HK-2 (cell line): Measurements from ENCODE around the gene CDKN3.

Experiments used
- DNase-seq: peaks from one replicate; pipeline ENCODE4 v3.0.0-alpha.2; 2018; ENCODE audit not compliant: unreplicated experiment

CDKN3 gene, protein sequence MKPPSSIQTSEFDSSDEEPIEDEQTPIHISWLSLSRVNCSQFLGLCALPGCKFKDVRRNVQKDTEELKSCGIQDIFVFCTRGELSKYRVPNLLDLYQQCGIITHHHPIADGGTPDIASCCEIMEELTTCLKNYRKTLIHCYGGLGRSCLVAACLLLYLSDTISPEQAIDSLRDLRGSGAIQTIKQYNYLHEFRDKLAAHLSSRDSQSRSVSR

DNA sequence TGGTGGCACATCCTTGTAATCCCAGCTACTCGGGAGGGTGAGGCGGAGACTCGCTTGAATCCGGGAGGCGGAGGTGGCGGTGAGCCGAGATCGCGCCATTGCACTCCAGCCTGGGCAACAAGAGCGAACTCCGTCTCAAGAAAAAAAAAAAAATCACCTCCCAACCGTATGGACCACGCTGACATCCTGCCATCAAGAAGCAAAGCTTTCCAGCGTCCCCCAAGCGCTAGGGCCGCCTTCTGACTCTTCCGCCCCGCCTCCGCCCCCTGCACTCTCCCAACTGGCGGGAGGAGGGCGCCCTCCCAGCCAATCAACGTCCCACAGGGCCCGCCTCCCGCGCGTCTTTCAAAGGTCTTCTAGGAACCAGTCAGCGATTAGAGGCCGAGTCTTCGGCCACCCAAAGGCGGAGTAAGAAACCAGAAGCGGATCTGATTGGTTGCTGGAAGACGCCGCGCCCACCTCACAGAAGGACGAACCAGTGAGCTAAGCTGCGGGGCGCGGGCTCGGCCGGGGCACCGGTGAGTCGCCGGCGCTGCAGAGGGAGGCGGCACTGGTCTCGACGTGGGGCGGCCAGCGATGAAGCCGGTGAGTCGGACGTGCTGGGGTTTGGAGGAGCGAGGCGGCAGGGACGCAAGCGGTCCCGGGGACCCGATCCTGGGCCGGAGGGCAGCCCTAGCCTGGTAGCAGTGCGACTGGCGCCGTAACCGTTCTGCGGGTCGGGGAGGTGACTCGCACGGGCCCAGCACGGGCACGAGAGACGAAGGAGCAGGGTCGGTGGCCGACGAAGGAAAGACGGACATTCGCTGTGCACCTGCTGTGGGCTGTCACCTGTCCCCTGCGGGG lies at the start of gene CDKN3:
Gene CDKN3, plus strand, starts transcription at position 515 of the 843 bp plus-strand sequence. Its CDS starts 62 bp downstream, at position 577.
- peak; percentile 98 for DNase-seq

DNA sequence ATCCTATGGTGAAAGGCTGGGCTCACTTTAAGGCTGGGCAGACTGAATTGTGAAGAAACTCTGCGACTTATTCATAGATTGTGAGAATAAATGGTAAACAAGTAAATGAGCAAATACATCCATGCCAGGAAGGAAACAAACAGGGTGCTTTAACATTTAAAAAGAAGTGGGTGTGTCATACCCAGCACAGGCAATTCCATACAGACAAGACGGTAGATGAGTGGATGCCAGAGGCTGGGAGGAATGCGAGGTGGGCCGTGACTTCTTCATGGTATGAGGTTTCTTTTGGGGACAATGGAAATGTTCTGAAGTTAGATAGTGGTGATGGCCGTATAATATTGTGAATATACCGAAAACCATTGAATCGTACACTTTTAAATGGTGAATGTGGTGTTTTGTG lies 49.8 kb upstream of the CDKN3 start:
- no peak for DNase-seq

DNA sequence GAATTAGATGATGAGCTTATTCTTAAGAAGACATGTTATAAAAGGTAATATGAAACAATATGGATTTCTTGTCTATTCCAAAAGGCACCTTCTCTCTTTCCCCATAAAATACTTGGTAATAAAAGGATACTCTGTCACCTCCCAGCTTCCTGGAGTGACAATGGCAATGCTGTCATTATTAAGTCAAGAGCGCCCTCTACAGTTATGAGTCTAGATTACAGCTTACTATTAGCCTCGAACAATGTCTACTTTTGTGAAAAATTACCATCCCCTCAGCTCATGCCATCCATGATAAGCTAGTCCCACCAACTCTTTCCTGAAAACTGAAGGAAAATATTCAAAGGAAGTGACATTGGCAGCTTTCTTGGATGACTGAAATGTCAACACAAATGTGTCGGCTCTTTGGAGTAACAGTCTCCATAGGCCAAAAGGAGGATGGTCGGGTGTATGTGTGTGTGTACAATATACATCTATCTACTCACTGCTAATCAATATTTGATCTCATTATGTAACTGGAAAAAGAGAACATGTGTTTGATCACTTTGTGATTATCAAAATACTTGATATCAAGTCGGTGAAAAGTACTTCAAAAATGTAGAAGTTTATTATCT lies 48.7 kb upstream of the CDKN3 start:
- DNase-seq: no peak

DNA sequence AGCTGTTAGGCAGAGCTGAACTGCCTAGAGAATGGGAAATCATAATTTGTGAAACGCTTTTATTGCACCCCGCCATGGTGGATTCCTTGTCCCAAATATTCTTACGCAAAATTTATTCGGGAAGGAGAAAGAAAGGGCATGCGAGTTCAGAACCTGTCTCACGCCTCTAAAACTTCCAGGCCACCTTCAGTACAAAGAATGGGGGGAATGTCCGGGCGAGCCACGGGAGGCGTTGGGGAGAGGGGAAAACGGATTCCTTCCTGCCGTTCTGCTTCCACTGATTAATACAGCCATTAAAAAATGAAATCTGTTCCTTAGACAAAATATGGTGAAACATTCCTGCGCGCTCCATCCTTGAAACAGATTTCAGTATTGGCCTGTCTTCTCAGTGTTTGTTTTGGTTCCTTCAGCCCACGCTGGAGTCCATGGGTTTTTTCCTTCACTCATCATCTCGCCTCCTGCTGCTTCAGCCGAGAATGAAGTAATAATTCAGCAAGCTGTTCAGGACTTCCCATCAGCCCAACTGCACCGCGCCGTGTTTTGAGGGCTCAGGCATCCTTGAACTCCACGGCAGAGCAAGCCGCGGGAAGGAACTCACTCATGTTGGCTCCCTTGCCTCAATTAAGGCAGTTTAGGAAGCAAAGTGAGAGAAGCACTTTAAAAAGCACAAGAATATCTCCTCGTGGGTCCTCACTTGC lies 47.7 kb upstream of the CDKN3 start:
- DNase-seq: no peak

DNA sequence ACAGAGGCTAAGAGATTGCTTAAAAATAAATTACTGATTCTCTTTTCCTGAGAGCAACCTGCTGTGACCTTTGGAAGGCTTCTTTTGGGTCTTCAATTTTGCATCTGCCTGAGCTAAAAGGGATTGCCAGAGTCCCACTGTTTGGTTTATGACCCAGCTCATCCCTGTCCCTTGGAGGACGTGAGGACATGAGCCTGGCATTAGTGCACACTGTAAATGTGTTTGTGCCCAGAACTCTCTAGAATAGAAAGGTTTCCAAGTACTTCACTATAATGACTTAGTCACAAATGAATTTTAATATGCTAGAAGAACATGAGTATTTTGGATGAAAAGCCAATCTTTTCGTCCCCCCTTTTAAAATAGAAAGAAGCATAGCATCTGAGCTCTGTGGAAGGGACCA lies 47.1 kb upstream of the CDKN3 start:
- no peak for DNase-seq

DNA sequence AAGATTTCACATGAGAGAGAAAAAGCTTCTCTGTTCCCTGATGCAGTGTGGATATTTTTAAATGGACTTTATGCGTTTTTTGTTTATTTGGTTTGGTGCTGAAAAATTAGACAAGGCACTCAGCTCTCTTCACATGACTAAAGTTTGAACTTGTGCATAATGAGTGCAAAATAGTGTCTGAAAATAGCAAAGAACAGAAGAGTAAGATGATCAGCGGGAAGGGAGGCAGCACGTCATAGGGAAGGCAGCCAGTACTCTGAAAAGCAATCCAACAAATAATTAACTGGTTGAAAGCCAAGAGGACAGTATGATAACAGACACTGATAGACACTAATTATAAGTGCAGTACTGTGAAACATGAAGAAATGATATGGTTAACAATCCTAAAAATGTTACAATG lies 46.6 kb upstream of the CDKN3 start:
- no peak for DNase-seq

DNA sequence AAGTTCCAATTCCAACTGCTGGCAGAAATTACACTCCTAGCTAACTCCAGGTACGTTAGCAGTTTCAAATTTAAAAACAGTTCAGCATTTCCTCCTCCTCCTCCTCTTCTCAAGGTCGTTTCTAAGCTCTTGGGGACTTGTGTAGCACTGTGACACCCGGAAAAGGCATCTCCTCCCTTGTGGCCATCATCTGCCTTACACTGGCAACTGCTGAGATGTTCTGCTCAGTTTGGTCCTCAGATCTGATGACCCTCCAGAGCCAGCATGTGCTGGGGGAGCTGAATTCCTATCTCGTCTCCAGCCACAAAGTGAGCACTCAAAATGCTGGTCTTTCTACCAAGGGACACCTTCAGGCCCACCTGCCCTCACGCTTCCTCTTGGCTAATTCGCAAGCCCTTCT lies 43.5 kb upstream of the CDKN3 start:
- no peak for DNase-seq

DNA sequence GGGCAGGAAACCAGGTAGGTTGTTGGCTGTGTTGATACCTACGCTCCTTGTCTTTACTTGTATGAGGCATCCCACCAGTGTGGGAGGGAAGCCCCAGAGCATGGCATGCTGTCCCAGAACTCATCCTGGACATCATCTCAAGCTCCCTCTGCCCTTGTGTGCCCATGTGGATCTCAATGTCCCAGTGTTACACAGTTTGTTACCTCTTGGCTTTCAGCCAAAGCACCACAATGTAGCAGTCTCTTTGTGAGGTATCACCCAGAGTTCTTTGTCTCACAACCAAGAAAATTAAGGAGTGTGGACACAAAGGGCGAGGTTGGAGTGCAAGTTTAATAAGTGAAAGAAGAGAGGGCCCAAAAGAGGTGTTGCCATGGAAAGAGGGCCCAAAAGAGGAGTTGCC lies 43.1 kb upstream of the CDKN3 start:
- DNase-seq: no peak

DNA sequence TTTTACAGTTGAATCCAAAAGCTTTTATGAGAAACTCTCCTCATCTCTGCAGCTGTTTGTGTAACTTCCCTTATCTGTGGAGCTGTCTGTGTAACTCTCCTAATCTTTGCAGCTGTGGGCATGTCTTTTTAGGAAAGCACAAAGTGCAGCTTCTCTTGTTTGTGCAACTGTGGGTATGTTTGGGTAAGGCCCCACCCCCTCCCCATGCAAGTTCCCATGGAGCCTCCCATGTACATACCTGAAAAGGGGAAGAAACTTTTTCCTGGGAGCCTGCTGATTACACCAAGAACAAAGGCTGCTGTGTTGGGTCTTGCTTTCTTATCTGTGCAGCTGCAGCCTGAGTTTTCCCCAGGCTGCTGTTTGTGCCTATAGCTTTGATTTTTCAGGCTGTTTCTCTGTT lies 42.7 kb upstream of the CDKN3 start:
- no peak for DNase-seq

DNA sequence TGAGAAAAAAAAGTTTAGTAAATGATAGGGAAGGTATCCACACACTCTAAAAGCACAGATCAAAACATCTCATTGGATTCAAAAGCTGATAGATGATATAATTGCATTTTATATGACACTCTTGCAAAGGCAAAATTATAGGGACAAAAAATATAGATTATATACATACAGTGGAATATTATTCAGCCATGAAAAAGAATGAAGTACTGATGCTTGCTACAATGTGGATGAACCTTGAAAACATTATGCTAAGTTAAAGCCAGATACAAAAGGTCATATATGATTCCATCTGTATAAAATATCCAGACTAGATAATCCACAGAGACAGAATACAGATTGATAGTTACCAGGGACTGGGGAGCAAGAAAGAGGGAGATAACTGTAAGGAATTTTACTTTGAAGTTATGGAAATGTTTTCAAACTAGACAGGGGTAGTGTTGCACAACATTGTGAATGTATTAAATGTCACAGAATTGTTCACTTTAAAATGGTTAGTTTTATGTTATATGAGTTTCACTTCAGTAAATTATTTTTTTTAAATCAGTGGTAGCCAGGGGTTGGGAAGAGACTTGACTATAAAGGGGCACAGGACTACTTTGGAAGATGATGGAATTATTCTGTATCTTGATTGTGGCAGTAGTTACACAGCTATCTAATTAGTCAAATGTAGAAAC lies 41.7 kb upstream of the CDKN3 start:
- DNase-seq: no peak

- DNase-seq: no peak
These were observed 41.1 kb upstream of the CDKN3 start for GRCh38 chr14:54355698-54356097.

DNA sequence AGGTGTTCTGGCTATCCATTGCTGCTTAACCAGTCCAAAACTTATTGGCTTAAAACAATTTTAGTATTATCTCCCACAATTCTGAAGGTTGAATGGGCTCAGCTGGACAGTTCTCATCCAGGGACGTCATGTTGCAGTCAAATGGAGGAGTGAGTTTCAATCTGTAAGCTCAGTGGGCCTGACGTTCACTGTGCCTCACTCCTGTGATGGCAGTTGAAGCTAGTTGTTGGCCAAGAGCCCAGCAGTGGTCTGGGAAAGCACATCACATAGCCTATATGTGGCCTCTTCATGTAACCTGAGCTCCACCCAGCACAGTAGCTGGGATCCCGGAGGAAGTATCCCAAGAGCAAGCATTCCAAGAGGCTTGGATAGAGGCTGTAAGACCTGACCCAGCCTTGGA lies 40.6 kb upstream of the CDKN3 start:
- no peak for DNase-seq

DNA sequence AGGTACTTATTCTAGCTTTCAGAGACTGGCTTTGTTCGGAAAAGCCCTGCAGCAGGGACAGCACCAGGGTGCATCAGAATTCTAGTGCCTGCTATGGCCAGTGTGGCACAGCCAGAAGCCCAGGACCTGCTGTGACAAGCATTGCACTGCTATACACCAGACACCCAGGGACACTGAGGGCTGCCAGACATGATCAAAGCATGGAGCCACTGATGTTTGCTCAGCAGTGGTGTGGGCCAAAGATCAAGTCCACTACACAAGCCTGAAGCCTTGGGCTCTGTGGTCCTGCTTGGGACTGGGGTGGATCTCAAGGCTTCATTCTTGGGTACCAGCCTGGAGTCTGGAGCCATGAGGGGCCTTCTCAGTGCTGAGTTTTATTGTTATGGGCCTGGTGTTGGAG lies 36.1 kb upstream of the CDKN3 start:
- DNase-seq: no peak

GRCh38 chr14:54362089-54362504 lies 34.7 kb upstream of the CDKN3 start:
- DNase-seq: no peak

DNA sequence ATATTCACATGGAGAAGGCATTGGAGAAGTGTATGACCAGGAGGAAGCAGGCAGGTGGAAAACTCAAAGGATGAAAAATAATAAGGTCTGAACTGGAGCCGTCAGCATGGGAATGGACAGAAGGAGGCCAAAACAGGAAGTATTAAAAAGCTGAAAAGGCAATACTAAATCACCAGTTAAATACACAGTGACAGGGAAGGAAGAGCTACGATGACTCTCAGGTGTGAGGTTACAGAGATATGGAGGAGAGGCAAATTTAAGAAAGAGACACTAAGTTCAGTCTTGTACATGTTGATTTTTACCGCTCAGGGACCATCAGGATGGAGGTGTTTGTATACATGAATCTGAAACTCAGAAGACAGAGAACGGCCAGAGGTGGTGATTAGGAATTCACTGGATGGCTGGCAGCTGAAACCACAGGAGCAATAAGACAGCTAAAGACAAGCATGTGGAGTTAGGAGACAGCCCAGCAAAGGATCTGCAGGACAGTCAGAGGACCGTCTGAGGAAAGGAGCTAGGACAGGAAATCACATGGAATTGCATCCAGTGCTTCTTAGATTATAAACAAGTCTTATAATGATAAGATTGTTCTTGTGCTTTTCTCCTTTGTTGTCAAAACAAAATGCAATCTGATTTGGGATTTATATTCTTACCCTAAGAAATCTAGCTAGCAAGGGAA lies 33.9 kb upstream of the CDKN3 start:
- DNase-seq: no peak

DNA sequence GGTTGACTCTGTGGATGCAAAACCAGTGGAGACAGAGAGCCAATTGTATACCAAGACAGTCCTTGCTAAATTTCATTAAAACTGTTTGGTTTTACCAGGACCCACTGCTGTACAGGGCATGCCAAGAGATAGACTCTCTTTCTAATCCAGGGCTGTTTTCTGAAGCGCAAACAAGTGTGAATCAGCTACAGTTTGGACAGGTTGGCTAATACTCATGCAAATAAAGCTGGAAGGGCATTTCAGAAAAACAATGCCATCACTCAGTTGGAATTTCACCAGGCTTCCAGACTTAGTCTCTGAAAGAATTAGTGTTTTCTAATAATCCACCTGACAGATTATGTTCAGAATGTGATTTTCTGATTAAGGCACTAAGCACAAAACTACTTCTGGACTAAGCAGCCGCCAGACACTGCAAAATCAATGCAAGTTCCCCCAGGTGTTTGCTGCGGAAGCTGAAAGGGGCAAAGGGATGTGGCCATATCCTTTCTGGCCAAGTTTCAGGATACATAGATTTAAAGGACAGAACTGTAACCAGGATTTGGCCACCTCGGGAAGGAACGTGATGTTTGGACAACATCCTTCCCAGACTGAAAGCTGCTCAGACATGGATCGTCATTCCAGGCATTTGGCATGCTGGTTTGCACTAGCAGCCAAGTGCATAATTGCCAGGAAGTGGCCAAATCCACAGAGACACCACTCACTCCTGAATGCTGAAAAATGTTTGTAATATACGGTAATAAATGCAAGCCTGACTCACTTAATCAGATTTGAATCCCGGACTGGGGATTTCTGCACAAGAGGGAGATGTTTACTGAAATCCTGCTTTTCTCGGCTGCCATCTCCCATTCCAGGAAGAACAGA lies 32.0 kb upstream of the CDKN3 start:
- no peak for DNase-seq

DNA sequence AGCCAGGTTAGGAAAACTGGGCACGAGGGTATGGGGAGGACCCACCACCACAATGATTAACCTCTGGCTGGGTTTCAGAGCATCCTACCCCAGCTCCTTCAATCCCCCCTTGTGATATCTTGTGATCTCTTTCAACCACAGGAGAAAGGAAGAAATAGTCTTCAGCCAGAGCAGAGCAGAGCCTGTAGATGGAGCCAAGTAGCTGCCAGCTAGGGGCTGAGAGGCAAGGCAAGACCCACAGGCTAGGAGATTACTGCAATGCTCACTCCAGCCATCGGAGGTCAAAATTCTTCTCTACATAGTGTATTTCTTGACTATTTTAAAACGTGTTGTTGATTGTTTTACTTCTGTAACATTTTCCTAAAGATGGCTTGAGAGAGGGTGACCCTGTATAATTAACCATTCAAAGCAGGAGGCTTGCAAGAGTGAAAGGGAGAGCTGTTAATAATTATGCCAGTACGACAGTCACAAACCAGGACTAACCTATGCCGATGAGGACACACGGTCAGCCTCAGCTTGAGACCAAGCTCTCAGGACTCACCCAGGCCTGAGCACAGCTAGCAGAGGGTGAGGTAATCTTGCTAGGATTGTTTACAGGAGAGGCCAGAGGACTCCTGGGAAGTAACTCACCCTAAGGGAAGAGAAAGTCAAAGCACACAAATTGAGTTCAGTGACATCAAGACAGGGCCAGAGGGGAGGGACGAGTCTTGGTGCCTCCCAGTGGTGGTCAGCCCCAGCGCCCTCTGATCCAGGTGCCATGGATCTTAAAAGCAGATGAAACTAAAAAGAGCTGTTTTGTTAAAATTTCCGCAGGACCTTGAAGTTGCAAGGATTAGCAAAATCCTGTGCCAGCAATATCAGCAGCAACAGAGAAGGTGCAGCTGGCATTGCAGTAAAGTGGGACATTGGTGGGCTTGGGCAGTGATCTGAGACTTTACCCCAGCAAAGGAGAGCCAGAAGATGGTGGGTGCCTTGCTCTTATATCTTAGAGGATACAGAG lies 29.8 kb upstream of the CDKN3 start:
- DNase-seq: peak; percentile 61

DNA sequence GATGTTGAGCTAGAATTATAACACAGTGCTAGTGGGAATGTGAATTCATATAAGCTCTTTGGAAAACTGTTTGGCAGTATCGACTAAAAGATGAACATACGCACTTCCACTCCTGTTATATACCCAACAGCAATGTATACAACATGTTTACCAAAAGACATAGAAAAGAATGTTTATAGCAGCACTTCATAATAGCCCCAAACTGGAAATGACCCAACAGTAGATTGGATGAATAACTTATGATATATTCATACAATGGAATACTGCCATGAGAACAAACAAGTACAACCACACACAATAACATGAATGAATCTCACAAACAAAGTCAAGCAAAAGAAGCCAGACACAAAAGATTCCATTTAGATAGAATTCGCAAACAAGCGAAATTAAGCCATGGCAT lies 28.5 kb upstream of the CDKN3 start:
- no peak for DNase-seq

GRCh38 chr14:54369343-54369742 lies 27.5 kb upstream of the CDKN3 start:
- no peak for DNase-seq
